GM19397 (cell line): ENCODE results near the gene ANTXR2.

Experiments used
- ATAC-seq: cut with Tn5 transposase; IDR thresholded peaks from one replicate; pipeline ENCODE4 v1.9.1; 2021; ENCODE audit warnings: mild to moderate bottlenecking, moderate library complexity; ENCODE audit not compliant: unreplicated experiment

Gene ANTXR2

DNA sequence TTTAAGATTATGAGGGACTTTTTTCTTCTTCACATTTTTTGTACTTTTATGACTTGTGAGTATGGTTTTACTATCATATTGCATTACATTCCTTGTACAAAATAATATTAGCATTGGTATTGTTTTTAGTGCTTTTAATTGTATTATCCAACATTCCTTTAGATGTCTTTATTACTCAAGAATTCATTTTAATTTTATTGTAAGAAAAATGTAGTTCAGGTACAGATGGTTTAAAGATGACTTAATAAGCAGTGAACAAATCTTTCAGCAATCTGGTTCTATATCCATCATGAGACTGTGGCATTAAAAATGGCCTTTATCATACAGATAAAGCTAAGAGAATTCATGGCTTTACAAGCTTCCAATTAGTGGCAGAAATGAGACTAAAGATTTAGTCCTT is 191.6 kb downstream of the ANTXR2 start:
- ATAC-seq, result no peak

DNA sequence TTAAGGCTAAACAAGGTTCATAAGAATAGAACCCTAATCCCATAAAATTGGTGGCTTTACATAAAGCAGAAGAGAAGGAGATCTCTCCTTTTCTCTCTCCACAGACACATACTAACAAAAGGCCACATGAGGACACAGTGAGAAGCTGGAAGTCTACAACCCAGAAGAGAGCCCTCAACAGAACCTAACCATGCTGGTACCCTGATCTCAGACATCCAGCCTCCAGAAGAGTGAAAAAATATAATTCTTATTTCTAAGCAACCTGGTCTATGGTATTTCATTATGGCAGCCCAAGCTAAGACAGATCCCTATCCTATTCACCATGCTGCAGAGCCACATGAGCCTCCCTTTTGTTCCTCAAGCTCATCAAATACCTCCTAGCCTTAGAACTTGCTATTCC is 195.5 kb downstream of the ANTXR2 start:
- no peak for ATAC-seq

DNA sequence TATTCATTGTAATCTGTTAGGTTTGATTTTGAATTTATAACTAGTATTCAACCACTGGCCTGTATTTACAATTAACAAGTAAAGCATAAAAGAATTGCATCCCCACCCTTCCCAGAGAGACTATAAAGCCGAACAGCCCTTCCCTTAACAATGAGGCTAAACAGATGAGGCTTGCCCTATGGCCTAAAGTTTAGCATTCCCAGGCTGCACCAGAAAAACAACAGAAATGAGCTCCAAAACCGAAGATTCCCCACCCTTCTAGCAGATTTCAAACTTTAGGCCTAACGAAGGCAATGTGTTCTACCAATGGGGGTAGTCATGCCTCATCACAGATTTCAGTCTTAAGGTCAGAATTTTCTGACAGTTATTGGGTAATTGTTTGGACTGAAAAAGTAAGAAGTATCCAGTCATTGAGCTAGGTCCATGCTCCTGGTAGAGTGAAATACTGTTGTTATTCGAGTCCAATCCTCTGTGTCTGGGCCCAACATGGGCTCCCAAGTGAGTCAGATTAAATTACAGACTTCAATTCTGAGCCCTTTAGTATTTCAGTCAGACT is 197.6 kb downstream of the ANTXR2 start:
- no peak for ATAC-seq

DNA sequence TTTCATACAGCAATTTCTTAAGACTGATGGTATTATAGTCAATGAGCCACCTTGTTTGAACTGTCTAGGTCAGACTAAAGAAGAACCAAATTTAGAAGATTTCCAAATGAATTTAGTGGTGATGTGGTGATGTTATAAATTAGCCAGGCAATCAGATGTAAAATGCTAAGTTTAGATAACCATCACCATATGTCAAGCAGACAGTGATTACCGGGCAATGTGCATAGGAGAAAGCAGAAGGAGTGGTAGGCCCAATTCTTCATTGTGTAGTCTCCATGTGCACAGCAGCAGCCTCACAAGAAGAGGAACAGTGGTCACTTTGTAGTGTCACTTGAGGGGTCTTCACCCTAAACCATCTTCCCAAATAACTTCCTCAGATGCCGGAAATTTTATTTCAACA is 198.8 kb downstream of the ANTXR2 start:
- ATAC-seq, result no peak

DNA sequence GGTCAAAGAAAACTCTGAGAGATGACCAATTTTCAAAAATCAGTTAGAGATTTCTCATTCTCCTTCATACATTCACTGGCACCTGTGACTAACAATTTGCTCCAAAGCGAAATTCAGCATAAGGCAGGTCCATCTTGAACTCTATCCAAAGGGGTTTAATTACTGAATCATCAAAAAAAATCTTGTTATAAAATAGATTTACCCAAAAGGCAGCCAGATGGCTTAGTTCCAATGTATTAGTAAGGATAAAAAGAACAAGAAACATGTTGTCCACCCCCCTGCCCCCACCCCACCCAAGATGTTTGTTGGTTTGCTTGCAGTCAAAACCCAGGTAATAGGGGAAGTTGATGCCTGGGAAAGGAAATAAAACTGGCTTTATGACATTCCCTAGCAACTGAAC is 200.3 kb downstream of the ANTXR2 start:
- ATAC-seq, result no peak

DNA sequence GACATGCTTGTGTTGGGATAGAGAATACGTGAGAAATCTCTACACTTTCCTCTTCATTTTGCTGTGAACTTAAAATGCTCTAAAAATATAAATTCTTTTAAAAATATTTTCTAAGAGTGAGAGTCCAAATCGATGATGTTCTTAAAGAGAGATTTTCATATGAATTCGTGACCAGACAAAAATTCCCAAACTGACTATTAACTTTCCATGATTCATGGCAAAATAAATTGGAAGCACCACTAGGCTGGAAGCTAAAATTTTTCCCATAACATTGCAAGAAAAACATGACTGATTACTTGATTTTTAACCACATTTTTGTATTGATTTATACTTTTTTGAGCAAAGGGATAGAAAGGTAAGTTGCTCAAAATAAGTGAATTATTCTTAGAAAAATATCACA is 201.1 kb downstream of the ANTXR2 start:
- ATAC-seq, result no peak

DNA sequence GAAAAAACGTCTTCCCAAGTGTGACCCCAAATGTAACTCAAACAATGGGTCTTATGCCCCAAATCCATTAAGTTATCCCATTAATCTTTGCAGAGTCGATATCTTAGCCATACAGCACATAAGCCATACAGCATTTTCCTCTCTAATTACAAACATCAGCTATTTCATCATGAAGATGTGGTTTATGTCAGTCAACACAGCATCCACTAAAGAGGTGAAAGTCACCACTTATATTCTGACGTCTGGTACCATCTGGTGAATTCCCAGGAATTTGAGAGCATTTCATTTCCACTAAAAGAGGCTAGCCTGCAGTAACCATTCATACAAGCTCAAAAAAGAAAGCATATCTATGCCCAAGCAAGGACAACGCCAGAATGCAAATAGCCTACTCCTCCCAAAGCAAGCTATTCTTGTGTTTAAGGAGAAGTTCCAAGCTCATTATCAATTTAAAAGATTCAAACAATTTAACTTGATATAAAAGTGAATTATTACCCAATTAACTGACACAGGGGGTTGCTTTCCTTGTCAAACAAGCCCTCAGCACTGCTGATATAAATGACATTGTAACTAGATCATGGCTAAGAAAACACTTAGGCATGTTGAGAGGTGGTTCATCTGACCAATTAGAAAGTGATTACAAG is 203.3 kb downstream of the ANTXR2 start:
- ATAC-seq, result no peak

DNA sequence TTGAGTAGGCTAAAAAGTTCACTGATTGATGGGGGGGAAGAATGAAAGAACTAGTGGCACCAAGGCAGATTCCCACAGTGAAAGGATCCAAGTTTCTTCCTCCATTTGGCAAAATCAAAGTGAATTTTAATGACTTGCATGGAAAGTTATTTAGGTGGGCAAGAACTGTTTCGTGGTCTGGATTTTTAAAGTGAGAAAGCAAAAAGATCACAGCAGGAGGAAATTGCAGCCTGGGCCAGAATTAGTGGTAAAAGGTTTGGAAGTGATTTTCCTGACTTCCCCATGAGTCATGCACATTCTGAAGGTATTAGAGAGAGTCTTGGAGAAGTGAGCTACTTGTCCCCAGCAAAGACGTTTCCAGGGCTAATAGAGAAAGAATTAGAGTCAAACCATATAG is 207.8 kb downstream of the ANTXR2 start:
- ATAC-seq, result no peak

DNA sequence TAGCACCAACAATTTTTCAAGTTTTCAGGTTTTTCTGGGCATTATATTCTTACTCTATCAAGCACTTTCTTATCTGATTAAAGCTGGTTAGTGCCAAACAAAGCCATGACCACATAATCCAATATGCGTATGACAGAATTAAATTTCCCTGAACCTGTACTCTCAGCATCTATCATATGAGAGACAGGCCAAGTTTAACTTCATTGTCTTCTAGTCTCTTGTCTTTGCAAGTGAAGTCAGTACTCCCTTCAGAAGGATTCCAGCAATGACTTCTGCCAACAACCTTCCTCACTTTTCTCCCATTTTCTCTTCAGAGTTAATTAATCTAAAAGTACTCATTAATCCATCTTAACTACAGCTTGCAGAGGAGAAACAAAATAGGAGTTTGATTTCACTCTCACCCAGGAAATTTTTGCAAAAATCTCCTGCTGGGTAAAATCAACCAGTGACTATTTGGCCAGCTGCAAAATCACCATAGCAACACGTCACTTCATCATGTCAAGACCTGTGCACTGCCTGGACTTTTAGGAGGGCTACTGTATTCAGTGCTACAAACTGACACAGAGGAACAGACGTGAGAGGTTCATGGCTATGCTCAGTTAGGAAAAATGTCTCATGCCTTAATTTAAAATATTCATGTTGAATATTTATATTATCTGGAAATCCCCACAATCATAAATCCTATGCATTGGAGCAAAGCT is 208.4 kb downstream of the ANTXR2 start:
- ATAC-seq, result no peak

DNA sequence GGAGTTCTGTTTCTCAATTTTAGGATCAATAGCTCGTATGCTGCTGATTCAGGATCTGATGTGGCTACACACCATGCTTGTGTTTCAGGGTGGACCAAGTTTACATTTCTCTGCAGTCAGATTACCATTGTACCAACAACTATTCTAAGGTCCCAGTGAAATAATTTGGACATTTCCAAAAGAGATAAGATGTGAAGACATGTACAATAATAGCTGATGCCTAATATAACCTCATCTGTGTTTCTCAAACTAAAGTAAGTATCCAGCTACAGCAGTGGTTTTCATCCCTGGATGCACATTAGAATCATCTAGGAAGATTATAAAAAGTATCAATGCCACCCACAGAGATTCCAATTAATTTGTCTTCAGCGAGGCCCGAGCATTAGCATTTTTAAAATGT is 209.7 kb downstream of the ANTXR2 start:
- no peak for ATAC-seq

DNA sequence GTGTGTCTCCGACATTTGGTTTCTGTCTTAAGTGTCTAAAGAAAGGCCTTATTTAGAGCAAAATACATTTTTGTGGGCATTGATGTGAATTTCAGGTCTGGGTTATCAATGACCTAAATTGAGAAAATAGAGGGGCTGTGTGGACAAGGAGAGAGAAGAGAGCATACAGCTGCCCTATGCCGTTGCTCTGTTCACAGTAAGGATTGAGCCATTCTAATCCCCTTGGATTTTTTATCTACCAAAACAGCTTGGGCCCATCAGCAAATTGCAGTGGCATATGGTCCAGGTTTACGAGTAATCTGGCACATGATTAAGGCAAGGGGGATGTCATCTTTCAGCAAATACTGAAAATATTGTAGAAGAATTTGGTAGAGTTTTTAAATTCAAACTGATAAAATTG is 210.2 kb downstream of the ANTXR2 start:
- no peak for ATAC-seq

DNA sequence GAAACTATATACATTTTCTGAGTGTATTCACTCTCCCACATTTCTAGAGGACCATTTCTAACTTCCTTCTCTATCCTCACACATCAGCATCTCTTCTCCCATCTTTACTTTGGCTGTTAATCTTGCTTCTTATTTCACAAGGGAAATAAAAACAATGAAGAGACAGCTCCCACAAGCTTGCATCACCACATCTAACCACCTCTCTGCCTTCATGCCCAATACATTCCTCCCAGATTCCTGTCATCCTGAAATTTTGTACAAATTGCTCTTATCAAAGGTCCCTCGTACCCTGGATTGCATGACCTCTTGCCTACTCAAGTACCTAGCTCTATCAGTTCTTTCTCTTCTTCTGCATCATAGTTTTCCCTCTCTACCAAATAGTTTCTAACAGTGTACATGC is 215.2 kb downstream of the ANTXR2 start:
- no peak for ATAC-seq

DNA sequence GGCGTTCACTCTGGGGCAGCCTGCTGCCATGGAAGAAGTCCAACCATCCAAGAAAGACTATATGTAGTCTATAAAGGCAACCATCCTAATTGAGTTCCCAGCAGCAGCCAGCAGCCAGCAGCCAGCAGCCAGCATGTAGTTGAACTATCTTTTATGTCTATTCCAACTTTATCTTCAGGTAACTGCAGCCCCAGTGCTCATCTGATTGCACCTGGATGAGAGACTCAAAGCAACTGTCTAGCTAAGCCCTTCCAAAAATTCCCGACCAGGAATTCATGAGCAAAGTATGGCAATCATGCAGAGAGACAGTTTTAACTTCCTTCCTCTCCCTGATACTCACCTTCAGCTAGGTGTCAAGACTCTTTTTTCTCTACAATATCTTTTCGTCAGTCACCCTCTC is 216.8 kb downstream of the ANTXR2 start:
- ATAC-seq, result no peak

DNA sequence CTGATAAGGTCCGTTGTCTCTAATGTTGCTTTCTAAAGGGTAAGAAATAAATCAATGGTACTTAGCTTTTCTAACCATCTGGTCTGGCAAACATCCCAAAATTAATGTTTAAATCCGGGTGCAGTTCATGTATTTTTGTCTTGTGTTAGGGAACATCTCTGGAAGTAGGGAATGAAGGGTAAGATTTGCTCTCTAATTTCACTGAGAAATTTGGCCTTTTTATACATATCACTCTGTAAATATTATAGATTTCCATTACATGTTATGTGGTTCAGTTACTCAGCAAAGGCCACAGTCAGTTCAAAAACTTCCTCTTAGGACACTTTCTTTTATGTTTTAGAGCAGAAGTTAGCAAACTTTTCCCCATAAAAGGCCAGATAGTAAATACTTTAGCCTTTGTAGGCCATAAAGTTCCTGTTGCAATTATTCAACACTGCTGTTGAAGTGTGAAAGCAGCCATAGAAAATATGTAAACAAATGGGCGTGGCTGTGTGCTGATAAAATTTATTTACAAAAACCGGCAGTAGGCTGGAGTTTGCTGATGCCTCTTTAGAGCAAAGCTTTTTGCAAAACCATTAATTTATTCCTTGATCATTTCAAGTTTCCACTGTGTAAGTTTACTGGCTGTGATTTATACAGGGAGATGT is 218.1 kb downstream of the ANTXR2 start:
- no peak for ATAC-seq

DNA sequence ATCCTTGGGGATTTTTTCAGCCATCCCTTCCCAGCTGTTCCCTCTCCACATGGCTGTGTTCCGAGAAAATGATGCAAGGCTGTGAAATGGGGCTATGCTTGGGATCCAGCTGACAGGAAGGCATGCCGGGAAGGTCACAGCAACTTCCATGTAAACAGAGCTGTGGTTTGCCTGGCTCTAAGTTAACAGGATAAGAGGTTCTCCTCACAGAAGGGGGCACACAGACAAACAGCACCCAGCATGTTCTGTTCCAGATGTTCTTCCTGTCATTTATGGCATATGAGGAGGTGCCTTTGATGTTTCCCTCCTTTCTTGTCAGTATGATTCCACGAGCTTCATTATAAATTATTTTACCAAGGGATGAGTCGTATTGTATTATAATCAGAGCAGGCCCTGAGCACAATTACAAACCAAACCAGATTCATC is 220.7 kb downstream of the ANTXR2 start:
- no peak for ATAC-seq

DNA sequence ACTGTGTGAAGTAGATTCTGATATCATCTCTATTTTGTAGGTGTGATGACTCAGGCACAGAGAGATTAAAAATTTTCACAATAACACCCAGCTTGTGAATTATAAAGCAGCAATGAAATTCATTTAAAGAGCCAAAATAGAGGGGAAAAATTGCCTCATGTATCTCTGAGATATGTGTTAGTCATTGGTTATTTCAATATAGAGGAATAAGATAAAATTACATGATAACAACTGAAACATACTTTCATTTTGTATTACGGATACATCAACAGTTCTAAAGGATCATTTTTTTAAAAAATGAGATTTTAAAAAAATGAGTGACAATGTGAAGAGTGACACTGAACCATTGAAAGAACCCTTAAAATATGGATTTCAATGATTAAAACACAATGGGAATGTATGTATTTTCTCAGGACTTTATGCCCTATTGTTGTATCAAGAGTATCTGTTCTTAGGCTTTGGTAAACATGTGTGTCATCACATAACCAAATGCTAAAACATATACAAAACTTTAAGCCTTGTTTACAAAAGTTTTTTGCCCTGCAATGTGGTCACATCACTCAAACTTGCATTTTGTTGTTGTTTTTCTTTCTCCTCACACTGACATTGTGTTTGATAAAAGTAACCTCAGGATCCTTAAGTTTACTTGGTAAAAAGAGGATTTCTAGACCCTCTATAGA is 221.3 kb downstream of the ANTXR2 start:
- ATAC-seq, result no peak
